ENCODE data around the gene CSTPP1.
"Not testable (repeated sequence)": the region's sequence is repeated elsewhere in the genome, so short reads cannot be mapped to it uniquely, and the experiment has no call there.

The CSTPP1 gene

DNA sequence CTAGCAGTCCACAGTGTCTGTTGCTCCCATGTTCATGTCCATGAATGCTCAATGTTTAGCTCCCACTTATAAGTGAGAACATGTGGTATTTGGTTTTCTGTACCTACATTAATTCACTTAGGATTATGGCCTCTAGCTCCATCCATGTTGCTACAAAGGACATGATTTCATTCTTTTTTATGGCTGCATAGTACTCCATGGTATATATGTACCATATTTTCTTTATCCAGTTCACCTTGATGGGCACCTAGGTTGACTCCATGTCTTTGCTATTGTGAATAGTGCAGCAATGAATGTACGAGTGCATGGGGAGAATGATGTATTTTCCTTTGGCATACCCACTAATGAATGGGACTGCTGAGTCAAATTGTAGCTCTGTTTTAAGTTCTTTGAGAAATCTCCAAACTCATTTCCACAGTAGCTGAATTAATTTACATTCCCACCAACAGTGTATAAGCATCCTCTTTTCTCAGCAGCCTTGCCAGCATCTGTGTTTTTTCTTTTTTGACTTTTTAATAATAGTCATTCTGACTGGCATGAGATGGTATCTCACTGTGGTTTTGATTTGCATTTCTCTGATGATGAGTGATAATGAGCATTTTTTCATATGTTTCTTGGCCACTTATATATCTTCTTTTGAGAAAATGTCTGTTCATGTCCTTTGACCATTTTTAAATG, 53.4 kb downstream of the CSTPP1 start:
- DNase-seq (ENCODE audit: low read depth in 1 of 2, low spot score in 1 of 2) = not testable (repeated sequence)

DNA sequence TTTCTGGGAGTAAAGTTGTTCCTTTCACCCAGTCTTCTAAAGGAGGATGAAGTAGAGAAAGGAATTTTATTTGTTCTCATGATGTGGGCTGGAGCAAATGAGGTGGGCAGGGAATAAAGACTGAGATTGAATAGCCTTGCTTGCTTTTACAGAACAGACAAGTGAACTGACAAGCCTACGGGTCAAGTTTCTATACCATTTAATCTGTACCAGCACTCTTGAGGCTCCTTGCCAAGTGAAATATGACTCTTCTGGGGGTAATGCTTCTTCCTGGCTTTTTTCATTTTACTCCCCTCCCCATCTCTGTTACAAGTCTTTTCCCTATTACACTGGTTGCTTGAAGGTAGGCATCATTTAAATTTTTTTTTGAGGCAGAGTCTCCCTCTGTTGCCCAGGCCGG, 54.8 kb downstream of the CSTPP1 start:
- no peak for DNase-seq (ENCODE audit: low read depth in 1 of 2, low spot score in 1 of 2)

- not testable (repeated sequence) for DNase-seq (ENCODE audit: low read depth in 1 of 2, low spot score in 1 of 2)
These were observed 55.8 kb downstream of the CSTPP1 start for GRCh38 chr11:46992386-46992785.

DNA sequence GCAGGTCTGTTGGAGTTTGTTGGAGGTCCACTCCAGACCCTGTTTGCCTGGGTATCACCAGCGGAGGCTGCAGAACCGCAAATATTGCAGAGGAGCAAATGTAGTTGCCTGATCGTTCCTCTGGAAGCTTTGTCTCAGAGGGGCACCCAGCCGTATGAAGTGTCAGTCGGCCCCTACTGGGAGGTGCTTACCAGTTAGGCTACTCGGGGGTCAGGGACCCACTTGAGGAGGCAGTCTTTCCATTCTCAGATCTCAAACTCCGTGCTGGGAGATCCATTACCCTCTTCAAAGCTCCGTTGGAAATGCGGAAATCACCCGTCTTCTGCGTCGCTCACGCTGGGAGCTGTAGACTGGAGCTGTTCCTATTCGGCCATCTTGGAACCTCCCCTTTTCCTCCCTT, 61.2 kb downstream of the CSTPP1 start:
- DNase-seq (ENCODE audit: low read depth in 1 of 2, low spot score in 1 of 2) = not testable (repeated sequence)

DNA sequence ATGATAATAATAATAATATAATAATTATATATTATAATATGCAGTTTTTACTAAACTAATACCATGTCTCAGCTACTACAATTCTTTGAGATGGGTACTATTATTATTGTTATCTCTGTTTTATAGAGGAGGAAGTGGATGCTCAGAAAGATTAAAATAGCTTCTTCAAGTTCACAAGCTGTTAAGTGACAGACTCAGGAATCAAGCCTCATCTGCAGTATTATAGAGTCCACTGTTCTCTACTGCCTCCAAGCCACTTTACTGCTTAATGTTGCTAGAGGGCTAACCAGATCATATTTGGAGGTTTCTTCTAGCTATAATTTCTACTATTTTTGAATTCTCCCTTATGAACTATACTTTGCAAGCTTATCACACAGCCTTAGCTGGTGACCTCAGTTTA, 62.7 kb downstream of the CSTPP1 start:
- DNase-seq (ENCODE audit: low read depth in 1 of 2, low spot score in 1 of 2) = no peak

GRCh38 chr11:47000033-47000432, 63.5 kb downstream of the CSTPP1 start:
- no peak for DNase-seq (ENCODE audit: low read depth in 1 of 2, low spot score in 1 of 2)

GRCh38 chr11:47001781-47002181, 65.2 kb downstream of the CSTPP1 start:
- DNase-seq (ENCODE audit: low read depth in 1 of 2, low spot score in 1 of 2) = no peak

DNA sequence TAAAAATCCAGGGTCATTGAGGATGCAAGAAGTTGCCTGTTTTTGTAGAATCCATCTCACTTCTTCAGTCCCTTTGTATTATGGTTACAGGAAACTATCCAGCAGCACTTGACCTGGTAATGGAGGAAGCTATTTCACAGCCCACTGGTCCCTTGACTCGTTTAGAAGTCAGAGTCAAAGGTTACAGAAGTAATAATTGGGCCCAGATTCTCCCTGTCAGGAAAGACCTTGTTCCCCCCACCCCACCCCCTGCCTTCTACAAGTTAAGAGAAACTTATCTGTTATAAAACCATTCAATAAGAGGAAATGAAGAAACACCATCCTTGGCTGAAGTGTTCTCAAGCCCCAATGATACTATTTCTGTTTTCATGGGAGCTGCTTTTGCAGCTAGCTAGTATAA, 65.8 kb downstream of the CSTPP1 start:
- no peak for DNase-seq (ENCODE audit: low read depth in 1 of 2, low spot score in 1 of 2)

DNA sequence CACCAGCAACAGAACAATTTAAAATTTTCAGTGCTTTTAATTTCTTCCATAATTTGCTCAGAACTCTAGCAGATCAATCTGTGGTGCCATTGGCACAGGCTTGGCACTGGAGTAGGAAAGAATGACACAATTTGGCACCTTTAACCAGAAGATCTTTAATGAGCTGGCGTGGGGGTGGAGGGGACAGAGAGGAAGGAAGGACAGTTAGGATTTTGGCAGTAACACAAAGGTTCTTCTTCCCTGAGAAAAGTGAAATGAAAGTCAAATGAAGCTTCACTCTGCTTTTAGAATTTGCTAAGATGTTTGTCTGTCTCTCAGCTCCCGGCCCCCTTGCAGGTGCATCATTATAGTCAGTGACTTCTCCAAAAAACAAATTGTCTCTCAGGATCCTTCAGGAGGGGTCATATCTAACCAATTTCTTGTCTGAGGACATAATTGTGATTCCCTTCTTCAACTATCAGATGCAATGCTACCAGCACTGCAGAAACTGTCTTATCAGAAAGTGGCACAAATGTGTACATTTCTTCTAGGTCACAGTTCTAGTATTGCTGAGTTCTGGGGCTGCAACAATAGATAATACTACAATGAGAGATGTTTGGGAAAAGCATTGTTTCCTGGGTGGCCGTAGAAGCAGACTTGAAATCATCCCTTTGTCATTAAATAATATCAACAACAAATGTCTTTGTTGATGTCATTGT, 66.8 kb downstream of the CSTPP1 start:
- DNase-seq (ENCODE audit: low read depth in 1 of 2, low spot score in 1 of 2) = no peak

- DNase-seq (ENCODE audit: low read depth in 1 of 2, low spot score in 1 of 2) = no peak
These were observed 68.1 kb downstream of the CSTPP1 start for GRCh38 chr11:47004595-47005033.

- DNase-seq (ENCODE audit: low read depth in 1 of 2, low spot score in 1 of 2) = no peak
These were observed 68.9 kb downstream of the CSTPP1 start for GRCh38 chr11:47005441-47005840.

GRCh38 chr11:47007579-47007978, 71.0 kb downstream of the CSTPP1 start:
- no peak for DNase-seq (ENCODE audit: low read depth in 1 of 2, low spot score in 1 of 2)

DNA sequence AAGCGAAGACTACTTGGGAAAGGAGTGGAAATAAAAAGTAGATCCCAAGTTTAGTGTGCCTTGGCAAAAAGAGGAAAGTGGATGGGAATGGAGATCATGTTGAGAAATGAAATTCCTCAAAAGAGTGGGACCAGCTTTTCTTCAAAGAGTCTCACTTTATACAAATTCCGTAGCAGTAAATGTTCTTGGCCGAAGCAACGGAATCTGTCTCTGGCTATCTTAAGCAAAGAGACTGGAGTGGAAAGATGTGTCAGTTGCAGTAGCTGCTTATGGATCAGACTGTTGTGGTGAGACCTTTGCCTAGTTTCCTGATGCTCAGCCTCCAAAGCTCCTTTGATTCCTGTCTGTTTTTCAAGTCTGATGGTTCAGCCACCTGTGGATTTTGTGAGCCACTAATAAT, 73.6 kb downstream of the CSTPP1 start:
- no peak for DNase-seq (ENCODE audit: low read depth in 1 of 2, low spot score in 1 of 2)

DNA sequence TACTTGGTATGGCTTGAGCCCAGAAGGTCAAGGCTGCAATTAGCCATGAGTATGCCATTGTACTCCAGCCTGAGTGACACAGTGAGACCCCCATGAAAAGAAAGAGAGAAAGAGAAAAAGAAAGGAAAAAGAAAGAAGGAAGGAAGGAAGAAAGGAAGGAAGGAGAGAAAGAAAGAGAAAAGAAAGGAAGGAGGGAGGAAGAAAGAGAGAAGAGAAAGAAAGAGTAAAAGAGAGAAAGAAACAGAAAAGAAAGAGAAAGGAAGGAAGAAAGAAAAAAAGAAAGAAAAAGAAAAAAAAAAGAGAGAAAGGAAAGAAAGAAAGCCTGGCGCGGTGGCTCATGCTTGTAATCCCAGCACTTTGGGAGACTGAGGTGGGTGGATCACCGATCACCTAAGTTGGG, 77.5 kb downstream of the CSTPP1 start:
- DNase-seq (ENCODE audit: low read depth in 1 of 2, low spot score in 1 of 2) = no peak

- no peak for DNase-seq (ENCODE audit: low read depth in 1 of 2, low spot score in 1 of 2)
These were observed 82.1 kb downstream of the CSTPP1 start for GRCh38 chr11:47018637-47019036.

- no peak for DNase-seq (ENCODE audit: low read depth in 1 of 2, low spot score in 1 of 2)
These were observed 84.4 kb downstream of the CSTPP1 start for GRCh38 chr11:47020793-47021526.

DNA sequence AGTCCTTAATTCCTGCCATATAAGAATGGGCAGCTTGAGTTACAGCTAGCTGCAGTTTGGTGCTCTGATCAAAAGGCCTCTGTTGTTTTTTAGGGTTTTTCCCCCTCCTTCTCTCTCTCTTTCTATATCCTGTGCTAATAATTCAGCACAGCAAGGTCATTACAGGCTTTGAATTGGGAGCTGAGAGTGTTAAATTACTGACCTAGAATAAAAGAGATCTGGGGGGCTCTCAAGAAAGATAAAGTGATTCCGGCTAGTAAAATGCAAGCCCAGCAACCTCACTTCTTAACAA, 84.9 kb downstream of the CSTPP1 start:
- no peak for DNase-seq (ENCODE audit: low read depth in 1 of 2, low spot score in 1 of 2)

GRCh38 chr11:47021965-47022364, 85.4 kb downstream of the CSTPP1 start:
- no peak for DNase-seq (ENCODE audit: low read depth in 1 of 2, low spot score in 1 of 2)

DNA sequence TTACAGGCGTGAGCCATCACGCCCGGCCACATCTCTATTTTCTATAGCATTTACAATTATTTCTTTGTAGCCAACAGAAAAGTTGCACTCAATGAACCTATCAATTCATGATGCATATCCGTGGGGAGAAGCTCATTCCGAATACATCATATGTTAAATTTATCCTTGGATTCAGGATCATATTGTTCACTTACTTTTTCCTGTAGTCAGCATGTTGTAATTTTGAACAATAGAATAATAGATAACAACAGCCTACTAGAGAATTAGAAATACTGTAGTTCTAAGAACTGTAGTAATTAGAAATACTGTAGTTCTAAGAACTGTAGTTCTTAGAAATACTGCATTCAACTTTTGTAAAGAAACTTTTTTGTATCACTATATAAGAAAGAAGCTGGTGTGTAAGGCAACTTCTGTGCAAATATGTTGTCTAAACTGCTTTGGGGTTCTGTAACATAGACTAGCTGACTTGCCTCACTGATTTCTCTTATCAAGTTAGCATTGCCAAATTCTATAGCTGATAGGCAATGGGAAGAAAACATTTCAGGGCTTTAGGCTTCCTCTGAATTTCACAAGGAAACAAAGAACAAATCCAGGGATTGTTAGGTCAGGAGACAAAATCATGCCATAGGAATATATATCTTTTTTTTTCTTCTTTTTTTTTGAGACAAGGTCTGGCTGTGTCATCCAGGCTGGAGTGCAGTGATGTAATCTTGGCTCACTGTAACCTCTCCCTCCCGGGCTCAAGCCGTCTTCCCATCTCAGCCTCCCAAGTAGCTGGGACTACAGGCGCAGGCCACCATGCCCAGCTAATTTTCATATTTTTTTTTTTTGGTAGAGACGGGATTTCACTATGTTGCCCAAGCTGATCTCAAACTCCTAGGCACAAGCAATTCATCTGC, 91.9 kb downstream of the CSTPP1 start:
- no peak for DNase-seq (ENCODE audit: low read depth in 1 of 2, low spot score in 1 of 2)

- DNase-seq (ENCODE audit: low read depth in 1 of 2, low spot score in 1 of 2) = no peak
These were observed 96.9 kb downstream of the CSTPP1 start for GRCh38 chr11:47033439-47033838.

DNA sequence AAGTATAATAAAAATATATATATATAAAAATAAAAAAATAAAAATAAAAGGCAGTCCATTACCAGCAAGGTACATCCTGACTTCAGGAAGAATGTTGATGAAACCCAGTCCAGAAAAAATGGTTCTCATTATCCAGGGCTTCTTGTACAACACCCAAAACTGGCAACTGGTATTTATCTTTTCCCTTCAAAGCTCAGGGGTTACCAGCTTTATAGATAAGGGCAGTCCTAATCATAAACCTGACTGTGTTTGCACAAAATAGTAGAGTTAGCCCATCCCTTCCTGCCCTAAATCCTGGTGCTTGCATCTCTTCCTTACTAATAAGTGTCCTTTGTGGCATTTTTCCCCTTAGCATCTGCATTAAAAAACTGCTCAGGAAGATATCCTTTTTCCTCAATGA, 97.5 kb downstream of the CSTPP1 start:
- no peak for DNase-seq (ENCODE audit: low read depth in 1 of 2, low spot score in 1 of 2)
